NCI-H2107 treated with DMSO at 0.1 percent for 48 hours (cell line): ENCODE measurements around the gene SPTB.
A peak's percentile ranks its signal among the peaks of the same experiment; 100 is the strongest.

Experiments
- DNase-seq: peaks from one replicate; lab custom pipeline; 2025; ENCODE audit not compliant: unreplicated experiment; lab: John Stamatoyannopoulos, UW

The SPTB gene

GRCh38 chr14:64732536-64733120 is 147.1 kb downstream of the SPTB start:
- no peak for DNase-seq

DNA sequence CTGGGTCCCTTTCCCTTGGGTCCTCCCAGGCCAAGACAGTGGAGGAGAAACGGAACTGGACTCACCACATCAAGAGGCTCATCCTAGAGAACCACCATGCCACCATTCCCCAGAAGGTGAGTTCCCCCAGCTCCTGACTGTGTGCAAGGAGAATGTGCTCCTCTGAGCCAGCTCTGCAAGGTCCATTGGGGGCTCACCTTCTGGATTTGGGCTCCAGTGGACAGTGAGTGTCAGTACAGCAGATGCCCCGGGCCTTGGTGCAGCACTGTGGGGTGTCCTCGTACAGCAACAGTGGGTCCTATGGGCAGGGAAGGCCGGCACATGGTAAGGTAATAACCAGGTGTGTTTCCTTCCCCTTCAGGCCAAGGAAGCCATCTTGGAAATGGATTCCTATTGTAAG is 147.6 kb downstream of the SPTB start:
- no peak for DNase-seq

DNA sequence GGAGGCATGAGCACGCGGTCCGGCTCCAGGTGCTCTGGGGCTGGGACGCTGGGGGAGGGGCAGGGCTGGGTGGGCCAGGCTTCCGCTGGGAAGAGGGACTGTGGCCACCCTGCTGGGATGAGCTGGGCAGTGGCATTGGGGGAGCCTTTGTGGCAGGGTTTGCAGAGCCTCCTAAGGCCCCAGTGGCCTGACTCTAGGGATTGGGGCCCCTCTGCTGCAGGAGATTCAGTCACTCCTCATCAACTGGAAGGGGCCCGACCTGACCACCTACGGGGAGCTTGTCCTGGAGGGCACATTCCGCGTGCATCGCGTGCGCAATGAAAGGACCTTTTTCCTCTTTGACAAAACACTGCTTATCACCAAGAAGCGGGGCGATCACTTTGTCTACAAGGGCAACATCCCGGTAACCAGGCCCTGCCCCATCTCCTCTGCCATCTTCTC is 148.5 kb downstream of the SPTB start:
- no peak for DNase-seq

GRCh38 chr14:64730681-64731080 is 149.0 kb downstream of the SPTB start:
- DNase-seq, result no peak

DNA sequence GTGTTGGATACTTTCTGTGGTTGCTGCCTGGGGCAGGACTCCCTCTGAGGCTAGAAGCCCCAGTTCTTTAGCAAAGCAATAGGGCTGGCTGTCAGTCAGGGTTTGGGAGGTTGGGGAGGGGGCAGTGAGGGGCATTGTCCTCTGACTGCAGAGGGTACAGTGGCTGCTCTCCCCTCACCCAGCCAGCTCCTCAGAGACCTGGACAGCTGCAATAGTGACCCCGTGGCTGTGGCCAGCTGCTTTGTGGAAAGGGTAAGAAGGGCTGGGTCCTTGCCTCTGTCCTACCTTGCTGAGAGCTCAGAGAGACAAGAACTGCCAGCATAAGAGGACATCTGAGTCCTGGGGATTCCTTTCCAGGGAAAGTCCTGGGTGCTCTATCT is 149.7 kb downstream of the SPTB start:
- DNase-seq, result no peak

- no peak for DNase-seq
Observed at GRCh38 chr14:64729386-64730060, 150.2 kb downstream of the SPTB start.

- no peak for DNase-seq
Observed at GRCh38 chr14:64728856-64729255, 150.9 kb downstream of the SPTB start.

- no peak for DNase-seq
Observed at GRCh38 chr14:64728106-64728505, 151.6 kb downstream of the SPTB start.

GRCh38 chr14:64727551-64728071 is 152.1 kb downstream of the SPTB start:
- no peak for DNase-seq

DNA sequence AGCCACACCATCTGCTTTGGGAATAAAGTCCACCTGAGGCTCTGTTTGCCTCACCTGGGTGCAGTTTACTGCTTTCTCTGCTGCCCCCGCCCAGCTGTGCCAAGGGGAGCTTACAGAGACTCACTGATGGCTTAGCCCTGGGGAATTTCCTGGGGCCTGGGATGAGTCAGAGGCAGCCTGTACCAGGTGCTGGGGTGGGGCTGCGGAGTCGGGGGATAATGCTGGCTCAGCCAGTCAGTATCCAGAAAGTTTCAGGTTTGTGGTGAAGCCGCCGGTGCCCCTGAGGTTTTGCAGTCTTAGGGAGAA is 153.2 kb downstream of the SPTB start:
- DNase-seq, result peak; percentile 91

DNA sequence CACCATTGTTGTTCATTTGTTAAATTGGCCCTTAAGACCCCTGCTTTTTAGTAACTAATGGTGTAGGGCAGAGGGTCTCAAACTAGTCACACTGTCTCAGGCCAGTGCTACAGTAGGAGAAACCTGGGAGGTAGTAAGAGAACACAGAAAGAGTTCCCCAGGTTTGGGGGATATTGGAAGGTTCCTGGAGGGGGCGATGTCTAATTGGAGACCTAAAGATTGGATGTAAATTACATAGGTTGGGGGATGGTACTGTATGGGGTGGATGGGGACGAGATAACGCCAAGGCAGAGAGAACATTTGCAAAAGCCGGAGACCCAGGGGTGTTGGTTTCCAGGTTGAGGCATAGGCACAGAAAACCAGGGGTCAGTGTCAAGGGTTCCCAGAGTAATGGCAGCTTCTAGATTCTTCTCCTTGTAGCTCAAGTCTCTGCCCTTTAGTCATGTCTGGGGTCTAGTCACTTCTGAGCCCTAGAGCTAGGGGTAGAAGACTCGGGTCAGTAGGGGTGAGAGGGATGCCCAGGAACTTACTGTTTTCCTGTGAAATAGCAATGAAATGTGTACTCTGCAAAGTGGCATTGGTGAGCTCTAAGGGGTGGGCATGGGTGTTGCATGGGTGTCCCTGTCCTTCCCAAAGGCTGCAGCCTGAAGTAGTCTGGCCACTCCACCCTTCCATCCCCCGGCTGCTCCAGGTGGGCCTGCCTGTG is 153.7 kb downstream of the SPTB start:
- no peak for DNase-seq

DNA sequence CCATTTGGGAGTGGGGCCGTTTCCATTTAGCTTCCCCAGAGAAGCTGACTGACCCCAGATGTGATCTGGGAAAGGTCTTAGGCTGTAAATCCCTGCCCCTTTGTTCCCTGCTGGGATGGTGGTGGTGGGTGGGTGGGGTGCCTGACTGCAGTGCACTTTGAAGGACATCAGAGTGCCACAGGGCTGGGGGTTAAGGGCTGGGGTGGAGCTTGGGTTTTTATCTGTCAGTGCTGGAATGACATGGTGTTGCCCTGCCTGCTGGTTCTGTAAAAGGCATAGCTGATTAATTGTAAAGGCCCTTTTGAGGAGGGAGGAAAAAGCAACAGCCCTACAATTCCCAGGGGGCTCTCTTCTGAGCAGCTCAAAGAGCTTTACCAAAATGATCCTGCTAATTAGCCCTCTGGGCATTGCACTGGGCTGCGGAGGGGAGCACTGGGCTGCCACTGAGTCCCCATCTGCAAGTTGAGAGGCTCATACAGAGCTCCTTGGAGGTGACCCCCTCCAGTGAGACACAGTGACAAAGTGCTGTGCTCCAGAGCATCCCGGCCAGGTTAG is 154.4 kb downstream of the SPTB start:
- peak; percentile 89 for DNase-seq

- DNase-seq, result no peak
Observed at GRCh38 chr14:64724578-64724930, 155.2 kb downstream of the SPTB start.

GRCh38 chr14:64723691-64724577 is 155.8 kb downstream of the SPTB start:
- no peak for DNase-seq

DNA sequence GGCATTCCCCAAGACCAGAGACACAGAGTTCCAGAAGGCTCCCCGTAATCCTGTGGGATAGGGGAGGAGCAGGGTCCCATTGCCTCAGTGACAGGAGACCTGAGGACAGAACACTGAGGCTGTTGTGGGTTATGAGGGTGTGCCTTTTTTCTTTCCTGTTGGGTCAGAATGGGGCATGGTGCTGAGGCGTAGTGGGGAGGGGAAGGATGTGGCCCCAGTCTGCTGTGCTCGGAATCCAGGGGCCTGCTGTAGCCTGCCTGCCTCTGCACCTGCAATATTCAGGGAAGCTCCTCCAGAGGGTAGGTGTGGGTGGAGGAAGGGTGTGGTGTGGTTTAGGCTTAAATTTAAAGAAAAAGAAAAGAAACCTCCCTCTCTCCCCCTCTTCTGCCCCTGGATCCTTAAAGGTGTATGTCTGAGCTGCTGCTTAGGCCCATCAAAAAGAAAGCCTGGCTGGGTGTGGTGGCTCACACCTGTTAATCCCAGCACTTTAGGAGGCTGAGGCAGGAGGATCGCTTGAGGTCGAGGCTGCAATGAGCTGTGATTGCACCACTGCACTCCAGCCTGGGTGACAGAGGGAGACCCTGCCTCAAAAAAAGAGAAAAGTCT is 156.8 kb downstream of the SPTB start:
- no peak for DNase-seq

DNA sequence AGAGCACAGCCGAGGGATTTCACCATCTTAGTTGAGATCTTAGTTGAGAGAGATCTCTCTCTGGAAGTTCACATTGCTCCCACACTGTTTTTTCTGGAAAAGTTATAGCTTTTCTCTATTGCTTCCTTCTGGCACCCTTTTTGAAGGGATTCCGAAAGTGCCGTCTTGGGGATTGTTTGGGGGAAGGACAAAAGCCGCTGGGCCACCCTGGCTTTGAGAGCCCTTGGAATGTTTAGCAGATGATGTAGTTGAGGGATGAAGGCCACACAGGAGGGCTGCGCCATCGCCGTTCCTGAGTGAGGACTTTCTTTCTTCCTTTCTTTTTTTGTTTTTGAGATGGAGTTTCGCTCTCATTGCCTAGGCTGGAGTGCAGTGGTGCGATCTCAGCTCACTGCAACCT is 157.8 kb downstream of the SPTB start:
- no peak for DNase-seq

- peak; percentile 86 for DNase-seq
Observed at GRCh38 chr14:64721391-64721791, 158.3 kb downstream of the SPTB start.

DNA sequence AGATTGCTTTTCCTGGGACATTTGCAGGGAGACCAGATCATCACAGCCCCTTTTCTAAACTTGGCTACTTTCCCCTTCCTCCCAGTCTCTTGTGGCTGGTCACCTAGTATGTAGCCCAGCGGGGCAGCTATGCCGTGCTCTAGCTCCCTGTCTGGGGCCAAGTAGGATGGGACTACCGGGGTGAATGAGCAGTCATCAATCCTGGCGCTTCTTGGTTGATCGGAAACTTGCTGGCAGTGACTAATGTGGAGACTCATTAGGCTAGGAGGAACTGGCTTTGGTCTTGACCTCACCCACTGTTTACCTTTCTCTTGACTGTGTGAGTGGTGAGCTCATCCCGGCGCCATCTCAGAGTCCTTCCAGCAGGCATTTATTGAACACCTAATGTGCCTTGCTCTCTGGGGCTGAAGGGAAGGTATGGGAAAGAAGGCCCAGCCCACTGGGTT is 159.6 kb downstream of the SPTB start:
- no peak for DNase-seq

GRCh38 chr14:64719601-64720000 is 160.1 kb downstream of the SPTB start:
- DNase-seq, result no peak

DNA sequence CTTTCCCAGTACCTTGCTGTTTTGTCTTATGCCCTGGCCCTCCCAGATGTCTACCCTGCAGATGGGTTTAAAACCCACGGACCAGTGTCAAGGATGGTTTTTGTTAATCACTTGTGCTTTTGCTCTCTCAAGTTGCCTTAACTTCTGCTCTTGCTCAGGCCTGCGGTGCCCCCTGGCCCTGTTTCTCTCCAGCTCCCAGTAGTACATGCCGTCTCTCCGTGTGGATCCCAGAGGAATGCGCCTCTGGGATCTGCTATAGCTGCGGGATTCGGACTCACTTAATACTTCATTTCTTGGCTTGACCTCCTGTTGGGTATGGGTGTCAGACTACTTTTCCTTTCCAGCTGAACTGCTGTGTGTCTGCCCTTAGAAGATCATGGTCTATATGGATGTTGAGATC is 160.9 kb downstream of the SPTB start:
- no peak for DNase-seq

- DNase-seq, result no peak
Observed at GRCh38 chr14:64717870-64718269, 161.8 kb downstream of the SPTB start.
